HG03108 (cell line): ENCODE data around the gene HYOU1.
"Not testable (repeated sequence)": the region's sequence is repeated elsewhere in the genome, so short reads cannot be mapped to it uniquely, and the experiment has no call there.

Experiments used
- ATAC-seq: cut with Tn5 transposase; IDR thresholded peaks from one replicate; pipeline ENCODE4 v1.9.1; 2021; ENCODE audit warnings: moderate library complexity; ENCODE audit not compliant: unreplicated experiment

The HYOU1 gene

DNA sequence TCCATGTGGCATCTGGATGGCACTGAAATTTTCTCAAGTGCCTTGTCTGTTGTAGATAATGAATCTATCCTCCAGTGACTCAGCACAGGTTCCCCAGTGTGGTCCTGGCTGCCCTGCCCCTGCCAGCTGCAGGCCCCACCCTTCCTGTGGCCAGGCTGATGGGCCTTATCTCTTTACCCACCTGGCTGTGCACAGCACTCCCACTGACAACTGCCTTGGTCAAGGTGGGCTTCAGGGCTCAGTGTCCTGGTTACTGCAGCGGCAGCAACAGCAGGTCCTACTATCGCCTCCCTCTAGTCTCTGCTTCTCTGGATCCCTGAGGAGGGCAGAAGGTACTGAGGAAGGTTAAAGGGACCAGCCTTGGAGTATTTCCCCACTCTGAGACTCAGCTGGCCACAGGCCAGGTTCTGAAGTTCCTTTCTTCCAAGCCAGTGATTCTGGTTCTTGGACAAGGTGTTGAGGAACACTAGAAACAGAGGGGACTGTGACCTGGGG lies 30.8 kb upstream of the HYOU1 start:
- ATAC-seq, result no peak

DNA sequence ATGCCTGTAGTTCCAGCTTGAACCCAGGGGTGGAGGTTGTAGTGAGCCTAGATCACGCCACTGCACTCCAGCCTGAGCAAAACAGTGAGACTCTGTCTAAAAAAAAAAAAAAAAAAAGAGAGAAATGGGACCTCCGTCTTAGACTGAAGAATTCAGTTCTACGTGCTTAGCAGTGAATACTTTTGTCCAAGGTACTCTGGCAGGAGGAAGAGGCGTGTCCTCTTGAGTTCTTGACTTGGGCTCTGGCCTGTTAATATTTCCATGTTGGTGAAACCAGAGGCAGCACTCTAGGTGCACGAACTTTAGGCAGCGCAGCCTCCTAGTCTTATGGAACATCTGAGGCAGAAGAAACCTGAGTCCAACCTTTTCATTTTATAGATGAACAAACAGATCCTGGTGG lies 30.1 kb upstream of the HYOU1 start:
- no peak for ATAC-seq

GRCh38 chr11:119085437-119085847 lies 28.4 kb upstream of the HYOU1 start:
- ATAC-seq, result peak; percentile 4

DNA sequence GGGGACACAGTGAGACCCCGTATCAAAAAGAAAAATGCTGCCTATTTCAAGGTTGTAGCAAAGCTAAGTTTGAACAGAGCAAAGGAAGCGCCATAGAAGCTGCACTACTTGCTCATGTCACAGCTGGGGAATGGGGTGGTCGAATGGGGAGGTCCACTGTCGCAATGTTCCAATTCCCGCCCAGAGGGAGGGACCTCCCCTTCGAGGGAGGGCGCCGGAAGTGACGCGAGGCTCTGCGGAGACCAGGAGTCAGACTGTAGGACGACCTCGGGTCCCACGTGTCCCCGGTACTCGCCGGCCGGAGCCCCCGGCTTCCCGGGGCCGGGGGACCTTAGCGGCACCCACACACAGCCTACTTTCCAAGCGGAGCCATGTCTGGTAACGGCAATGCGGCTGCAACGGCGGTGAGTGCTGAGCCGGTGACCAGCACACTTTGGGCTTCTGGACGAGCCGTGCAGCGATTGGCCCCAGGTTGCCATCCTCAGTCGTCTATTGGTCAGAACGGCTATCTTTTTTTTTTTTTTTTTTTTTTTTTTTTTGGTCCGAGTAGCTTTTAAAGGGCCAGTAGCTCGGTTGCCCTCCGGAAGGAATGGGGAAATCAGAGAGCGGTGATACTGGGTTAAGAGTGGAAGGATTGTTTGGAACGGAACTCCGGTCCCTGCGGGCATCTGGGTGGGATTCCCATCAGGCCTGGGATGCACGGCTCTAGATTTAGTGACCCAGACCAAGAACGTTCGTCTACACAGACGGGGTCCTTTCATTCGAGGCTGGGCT lies 27.8 kb upstream of the HYOU1 start, which contains the start of gene HMBS:
Gene HMBS, plus strand, starts transcription at position 219 of the 774 bp plus-strand sequence. Its CDS starts 153 bp downstream, at position 372.
- peak; percentile 86 for ATAC-seq

DNA sequence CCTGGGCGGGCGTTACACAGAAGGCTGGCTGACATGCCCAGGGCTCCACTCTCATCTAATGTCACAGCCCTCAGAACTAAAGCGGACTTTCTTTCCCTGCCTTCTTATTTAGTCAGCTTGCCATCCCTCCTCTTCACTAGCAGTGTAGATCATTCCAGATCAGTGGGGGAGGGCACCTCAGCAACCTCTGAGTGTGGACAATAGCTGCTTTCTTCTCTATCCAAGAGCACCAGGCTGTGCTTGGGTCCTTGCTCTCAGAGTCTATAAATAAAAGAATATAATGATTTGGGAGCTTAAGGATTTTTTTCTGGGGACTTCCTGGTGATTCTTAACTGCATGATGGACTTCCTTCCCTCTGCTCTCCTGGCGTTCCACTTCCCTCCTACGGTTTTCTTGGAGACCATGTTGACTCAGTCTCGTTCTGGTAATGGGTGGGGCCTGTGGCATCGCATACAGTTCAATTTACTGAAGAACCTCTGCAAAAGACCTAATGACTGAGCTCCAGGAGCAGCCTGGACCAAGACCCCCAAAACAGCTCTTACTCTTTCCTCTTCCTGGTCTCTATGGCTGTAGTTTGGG lies 24.8 kb upstream of the HYOU1 start:
- no peak for ATAC-seq

DNA sequence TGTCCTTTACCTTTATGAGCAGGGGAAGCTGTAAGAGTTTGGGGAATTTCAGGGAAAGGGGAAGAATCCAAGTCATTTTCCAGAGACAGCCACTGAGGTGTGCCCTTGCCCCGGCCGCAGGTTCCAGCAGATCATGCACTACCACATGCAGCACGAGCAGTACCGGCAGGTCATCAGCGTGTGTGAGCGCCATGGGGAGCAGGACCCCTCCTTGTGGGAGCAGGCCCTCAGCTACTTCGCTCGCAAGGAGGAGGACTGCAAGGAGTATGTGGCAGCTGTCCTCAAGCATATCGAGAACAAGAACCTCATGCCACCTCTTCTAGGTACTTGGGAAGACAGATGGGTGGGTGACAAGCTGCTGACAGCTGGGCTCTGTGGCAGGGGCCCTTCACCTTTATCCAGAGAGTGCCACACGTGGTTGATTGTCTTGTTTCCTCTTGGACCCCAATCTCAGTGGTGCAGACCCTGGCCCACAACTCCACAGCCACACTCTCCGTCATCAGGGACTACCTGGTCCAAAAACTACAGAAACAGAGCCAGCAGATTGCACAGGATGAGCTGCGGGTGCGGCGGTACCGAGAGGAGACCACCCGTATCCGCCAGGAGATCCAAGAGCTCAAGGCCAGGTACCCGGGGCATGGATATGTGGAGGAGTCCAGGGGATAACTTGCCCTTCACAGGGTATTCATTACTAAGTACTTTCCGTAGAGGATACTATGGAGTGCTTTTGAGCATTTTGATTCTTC lies 21.8 kb upstream of the HYOU1 start:
- ATAC-seq, result no peak

GRCh38 chr11:119077839-119078238 lies 20.8 kb upstream of the HYOU1 start:
- ATAC-seq, result no peak

DNA sequence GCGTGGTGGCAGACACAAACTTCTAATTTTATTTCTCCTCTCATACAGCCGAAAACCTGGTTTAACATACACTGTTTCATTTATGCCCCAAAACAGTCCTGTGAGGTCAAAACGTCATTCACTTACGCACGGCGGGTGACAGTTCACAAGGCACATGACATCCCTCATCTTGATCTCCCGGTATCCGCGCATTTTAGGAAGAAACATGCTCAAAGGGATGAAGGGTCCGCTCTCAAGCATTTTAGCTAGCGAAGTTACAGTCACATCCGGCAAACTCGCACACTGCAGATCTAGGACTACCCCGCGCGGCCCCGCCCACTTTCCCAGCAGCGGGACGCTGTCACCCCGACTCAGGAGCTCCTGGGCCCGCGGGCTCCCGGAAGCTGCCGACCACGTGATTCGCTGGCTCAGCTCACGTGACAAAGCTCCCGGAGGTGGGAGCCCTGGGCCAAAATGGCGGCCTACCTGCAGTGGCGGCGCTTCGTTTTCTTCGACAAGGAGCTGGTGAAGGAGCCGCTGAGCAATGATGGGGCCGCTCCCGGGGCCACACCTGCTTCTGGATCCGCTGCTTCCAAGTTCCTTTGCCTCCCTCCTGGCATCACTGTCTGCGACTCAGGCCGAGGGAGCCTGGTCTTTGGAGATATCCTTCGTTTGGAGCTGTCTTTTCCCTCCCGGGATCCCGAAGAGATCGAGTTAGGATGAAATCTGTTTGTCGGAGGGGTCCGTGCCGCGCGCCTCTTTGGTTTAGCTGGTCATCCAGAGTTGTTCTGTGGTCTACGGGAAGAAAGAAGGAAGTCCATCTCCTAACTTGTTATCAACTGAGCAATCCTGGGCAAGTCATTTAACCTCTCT lies 10.6 kb upstream of the HYOU1 start, which contains the start of gene VPS11:
Gene VPS11, plus strand, starts transcription at position 448 of the 852 bp plus-strand sequence. Its CDS starts 6 bp downstream, at position 454.
- peak; percentile 91 for ATAC-seq

GRCh38 chr11:119065369-119065768 lies 8.4 kb upstream of the HYOU1 start:
- ATAC-seq, result no peak

DNA sequence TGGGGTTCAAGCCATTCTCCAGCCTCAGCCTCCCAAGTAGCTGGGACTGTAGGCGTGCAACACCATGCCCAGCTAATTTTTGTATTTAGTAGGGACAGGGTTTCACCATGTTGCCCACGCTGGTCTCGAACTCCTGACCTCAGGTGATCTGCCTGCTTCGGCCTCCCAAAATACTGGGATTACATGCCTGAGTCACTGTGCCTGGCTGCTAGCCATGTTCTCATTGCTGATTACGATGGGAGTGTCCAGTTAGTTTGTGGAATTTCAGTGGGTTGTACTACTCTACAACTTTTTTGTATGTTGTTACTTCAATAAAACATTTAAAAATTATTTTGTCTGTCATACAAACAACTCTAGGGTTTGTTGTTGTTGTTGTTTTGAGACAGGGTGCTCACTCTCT lies 5.8 kb upstream of the HYOU1 start:
- no peak for ATAC-seq

- ATAC-seq, result no peak
Observed at GRCh38 chr11:119061256-119061655, 4.3 kb upstream of the HYOU1 start.

- ATAC-seq, result not testable (repeated sequence)
Observed at GRCh38 chr11:119059128-119059527, 2.1 kb upstream of the HYOU1 start.

- ATAC-seq, result peak; percentile 3
Observed at GRCh38 chr11:119056421-119056999, 495 bp downstream of the HYOU1 start.

- no peak for ATAC-seq
Observed at GRCh38 chr11:119055901-119056300, 1.1 kb downstream of the HYOU1 start.

DNA sequence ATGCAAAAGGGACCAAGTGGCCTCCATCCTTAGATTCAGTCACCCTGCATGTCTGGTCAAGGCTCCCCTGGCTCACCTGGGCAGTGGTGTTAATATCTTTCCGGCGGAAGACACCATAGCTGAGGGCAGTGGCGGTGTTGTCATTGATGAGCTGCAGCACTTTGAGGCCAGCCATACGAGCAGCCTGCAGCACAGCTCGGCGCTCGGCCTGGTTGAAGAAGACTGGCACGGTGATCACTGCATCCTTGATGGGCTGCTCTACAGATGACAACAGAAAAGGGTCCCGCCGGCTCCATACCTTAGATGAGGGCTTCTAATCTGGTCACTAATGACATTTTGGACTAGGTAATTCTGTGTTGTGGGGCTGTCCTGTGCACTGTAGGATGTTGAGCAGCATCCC lies 2.6 kb downstream of the HYOU1 start:
- ATAC-seq, result no peak

DNA sequence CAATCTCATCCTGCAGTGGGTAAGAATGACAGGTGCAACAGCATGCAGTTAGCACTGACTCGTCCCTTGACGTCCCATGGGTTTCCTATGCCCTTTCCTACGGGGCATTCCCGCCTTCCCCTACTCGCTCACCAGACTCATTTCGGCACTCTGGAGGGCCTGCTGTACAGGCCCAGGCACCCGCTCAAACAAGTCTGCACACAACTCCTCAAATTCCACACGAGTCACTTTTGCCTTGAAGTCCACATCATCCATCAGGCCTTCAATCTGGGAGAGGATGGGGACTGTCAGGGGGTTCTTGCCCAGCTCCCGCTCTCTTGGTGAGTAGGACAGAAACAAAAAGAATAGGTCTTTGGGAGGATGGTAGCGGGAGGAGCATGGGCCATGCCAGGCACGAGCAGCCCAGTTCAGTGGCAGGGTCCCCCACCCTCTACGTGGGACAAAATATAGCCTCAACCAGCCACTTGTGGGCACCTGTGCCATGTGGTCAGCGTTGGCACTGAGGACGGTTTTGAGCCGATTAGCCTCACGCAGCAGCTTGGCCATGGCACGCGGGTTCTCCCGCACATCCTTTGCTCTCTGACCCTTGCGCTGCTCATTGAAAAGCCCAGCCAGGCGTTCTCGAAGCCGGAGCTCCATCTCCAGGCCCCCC lies 4.7 kb downstream of the HYOU1 start:
- ATAC-seq, result no peak

- ATAC-seq, result peak; percentile 41
Observed at GRCh38 chr11:119051440-119052162, 5.4 kb downstream of the HYOU1 start.

DNA sequence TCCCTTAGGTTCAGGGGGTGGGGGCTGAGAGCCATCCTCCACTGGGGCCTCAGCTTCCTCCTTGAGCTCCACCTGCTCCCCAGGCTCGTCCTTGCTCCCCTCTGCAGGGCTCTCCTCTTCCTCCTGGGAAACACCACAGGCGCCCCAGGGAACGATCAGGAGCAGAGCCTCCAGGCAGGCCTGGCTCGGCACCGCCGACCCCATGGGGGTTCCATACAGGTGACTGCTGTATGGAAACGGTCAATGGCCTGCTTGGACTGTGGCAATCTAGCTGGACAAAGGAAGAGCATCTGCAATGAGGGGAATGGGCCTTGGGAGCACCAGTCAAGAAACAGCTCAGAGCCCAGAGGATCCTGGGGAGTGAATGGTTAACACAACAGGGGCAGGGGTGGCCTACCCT lies 7.9 kb downstream of the HYOU1 start:
- ATAC-seq, result no peak

- ATAC-seq, result no peak
Observed at GRCh38 chr11:119048644-119049043, 8.4 kb downstream of the HYOU1 start.
